Smooth muscle cell (in vitro differentiated cells): ENCODE measurements around the gene PRR35. TPM values are rescaled to one million over a fixed set of nuclear protein-coding genes. Genes with fewer than 3 reads are reported as not detected.

Experiments
- DNase-seq: peaks from one replicate; lab custom pipeline; 2025; ENCODE audit not compliant: unreplicated experiment; lab: John Stamatoyannopoulos, UW
- H2AFZ ChIP-seq: fragments of 200-600 bp; sonication (generic); 2 replicates; pipeline ENCODE4 v1.6.0; 2016; ENCODE audit warnings: antibody characterized with exemption, low read depth, mild to moderate bottlenecking
- H3F3A ChIP-seq: fragments of 200-600 bp; sonication (generic); 2 replicates; pipeline ENCODE4 v1.6.0; 2017; ENCODE audit warnings: antibody characterized with exemption, low read depth
- H3K27ac ChIP-seq: fragments of 200-600 bp; sonication (generic); 2 replicates; pipeline ENCODE4 v1.5.1; 2016; ENCODE audit warnings: low read depth, mild to moderate bottlenecking
- H3K27me3 ChIP-seq: fragments of 200-600 bp; sonication (generic); 2 replicates; pipeline ENCODE4 v1.6.1; 2016; ENCODE audit warnings: low read depth, mild to moderate bottlenecking
- H3K36me3 ChIP-seq: fragments of 200-600 bp; sonication (generic); 2 replicates; pipeline ENCODE4 v1.5.1; 2016; ENCODE audit warnings: low read depth
- H3K4me1 ChIP-seq: fragments of 200-600 bp; sonication (generic); 2 replicates; pipeline ENCODE4 v1.5.1; 2016; ENCODE audit warnings: low read depth
- H3K4me2 ChIP-seq: fragments of 200-600 bp; sonication (generic); 2 replicates; pipeline ENCODE4 v1.6.0; 2016; ENCODE audit warnings: mild to moderate bottlenecking
- H3K4me3 ChIP-seq: fragments of 200-600 bp; sonication (generic); 2 replicates; pipeline ENCODE4 v1.5.1; 2016; ENCODE audit warnings: mild to moderate bottlenecking
- H3K79me2 ChIP-seq: fragments of 200-600 bp; sonication (generic); 2 replicates; pipeline ENCODE4 v1.6.0; 2016; ENCODE audit warnings: low read depth, mild to moderate bottlenecking
- H3K9ac ChIP-seq: fragments of 200-600 bp; sonication (generic); 2 replicates; pipeline ENCODE4 v1.6.0; 2016; ENCODE audit warnings: low read depth
- H3K9me3 ChIP-seq: fragments of 200-600 bp; sonication (generic); replicated peaks from 2 replicates; pipeline ENCODE4 v1.5.1; 2016; ENCODE audit warnings: low read depth
- H4K20me1 ChIP-seq: fragments of 200-600 bp; sonication (generic); 2 replicates; pipeline ENCODE4 v1.6.0; 2016; ENCODE audit warnings: low read depth
- CTCF ChIP-seq: fragments of 200-600 bp; sonication (generic); IDR thresholded peaks from 2 replicates; pipeline ENCODE4 v1.5.1; 2017; ENCODE audit warnings: borderline replicate concordance, mild to moderate bottlenecking, antibody characterized with exemption; ENCODE audit not compliant: insufficient read depth, poor library complexity, severe bottlenecking
- WGBS: methylation state at CpG from one replicate; pipeline ENCODE4 v1.1.7; 2016; ENCODE audit warnings: low lambda C conversion rate; 5-methylcytosine and 5-hydroxymethylcytosine counted together
- polyA plus RNA-seq: library from polyadenylated mRNA; unstranded; fragments of >200 nt; fragmentation: Nextera tagmentation; extraction: Ambion mirVana; gene quantifications from 2 replicates; pipeline ENCODE4 v1.2.1, GENCODE V29; 2016
- total RNA-seq: library from RNA; depleted of rRNA; stranded (reverse); fragments of >200 nt; gene quantifications from 2 replicates; pipeline ENCODE4 v1.2.3, GENCODE V29; 2014

PRR35 gene
- total and polyA plus RNA-seq, 2 experiments from 2014 or later: not detected

- H3K9ac ChIP-seq: no peak overlapping the region
- no peak overlapping the region for H2AFZ ChIP-seq
- no peak for TF ChIP-seq CTCF
- no peak for DNase-seq
- WGBS: 89% methylated on average over 54 of the region's 54 CpGs
- no peak overlapping the region for H3K27ac ChIP-seq
- H3K4me3 ChIP-seq: no peak overlapping the region
- H3K36me3 ChIP-seq: no peaks in the 10 kb centered on the region
- no peaks in the 10 kb centered on the region for H4K20me1 ChIP-seq
- H3K9me3 ChIP-seq: no peaks in the 10 kb centered on the region
- no peaks in the 10 kb centered on the region for H3K79me2 ChIP-seq
- no peaks in the 10 kb centered on the region for H3K4me1 ChIP-seq
- H3K4me2 ChIP-seq: no peak overlapping the region
- H3K27me3 ChIP-seq: peaks cover 21% of the 10 kb centered on the region
- no peaks in the 10 kb centered on the region for H3F3A ChIP-seq
These were observed 5.4 kb upstream of the PRR35 start for GRCh38 chr16:554640-555365.

GRCh38 chr16:555528-556473, 4.4 kb upstream of the PRR35 start:
- DNase-seq: no peak
- peaks cover 29% of the 10 kb centered on the region for H3K27me3 ChIP-seq
- no peaks in the 10 kb centered on the region for H3K36me3 ChIP-seq
- no peaks in the 10 kb centered on the region for H3K4me1 ChIP-seq
- no peak overlapping the region for H3K9ac ChIP-seq
- H3K9me3 ChIP-seq: no peaks in the 10 kb centered on the region
- no peak overlapping the region for H3K27ac ChIP-seq
- WGBS: 90% methylated on average over 21 of the region's 32 CpGs
- no peak overlapping the region for H2AFZ ChIP-seq
- H4K20me1 ChIP-seq: no peaks in the 10 kb centered on the region
- no peak overlapping the region for H3K4me3 ChIP-seq
- H3K4me2 ChIP-seq: no peak overlapping the region
- no peaks in the 10 kb centered on the region for H3K79me2 ChIP-seq
- no peak for TF ChIP-seq CTCF
- H3F3A ChIP-seq: no peaks in the 10 kb centered on the region

- 94% methylated on average over 31 of the region's 32 CpGs for WGBS
These were observed 3.6 kb upstream of the PRR35 start for GRCh38 chr16:556474-557173.

More at GRCh38 chr16:556474-557173, 3.6 kb upstream of the PRR35 start:
- no peak overlapping the region for H3K27ac ChIP-seq
- no peak overlapping the region for H2AFZ ChIP-seq
- no peaks in the 10 kb centered on the region for H3K36me3 ChIP-seq
- no peak for TF ChIP-seq CTCF
- no peak for DNase-seq
- H3K4me3 ChIP-seq: no peak overlapping the region
- no peaks in the 10 kb centered on the region for H3K9me3 ChIP-seq
- no peaks in the 10 kb centered on the region for H4K20me1 ChIP-seq
- H3K79me2 ChIP-seq: no peaks in the 10 kb centered on the region
- H3K9ac ChIP-seq: no peak overlapping the region
- peaks cover 37% of the 10 kb centered on the region for H3K27me3 ChIP-seq
- H3K4me1 ChIP-seq: no peaks in the 10 kb centered on the region
- no peak overlapping the region for H3K4me2 ChIP-seq
- no peaks in the 10 kb centered on the region for H3F3A ChIP-seq
